ENCODE results near the gene ORAI2.
"Not testable (repeated sequence)": the region's sequence is repeated elsewhere in the genome, so short reads cannot be mapped to it uniquely, and the experiment has no call there.

ORAI2 gene

GRCh38 chr7:102473271-102473991 lies 40.1 kb downstream of the ORAI2 start:
- no peak overlapping the region for H3K4me3 ChIP-seq (replicated peaks; ENCODE audit: low read depth, low read length)
- DNase-seq (ENCODE audit: extremely low read depth, low read depth): no peak
- TF ChIP-seq CTCF (IDR thresholded peaks at IDR 0.05; ENCODE audit: low read depth, low read length, missing control alignments): no peak

GRCh38 chr7:102474116-102474515 lies 40.7 kb downstream of the ORAI2 start:
- H3K4me3 ChIP-seq (replicated peaks; ENCODE audit: low read depth, low read length); DNase-seq (ENCODE audit: extremely low read depth, low read depth): not testable (repeated sequence)

- not testable (repeated sequence) for DNase-seq (ENCODE audit: extremely low read depth, low read depth); H3K4me3 ChIP-seq (replicated peaks; ENCODE audit: low read depth, low read length)
These were observed 41.5 kb downstream of the ORAI2 start for GRCh38 chr7:102474736-102475435.

- peak within 1 kb of the TSS; percentile 38 for H3K4me3 ChIP-seq (replicated peaks; ENCODE audit: low read depth, low read length)
- peak; percentile 26 for DNase-seq (ENCODE audit: extremely low read depth, low read depth)
- TF ChIP-seq CTCF (IDR thresholded peaks at IDR 0.05; ENCODE audit: low read depth, low read length, missing control alignments): peak; percentile 20
These were observed 45.2 kb downstream of the ORAI2 start, which contains the start of gene POLR2J for GRCh38 chr7:102478314-102479208. TSS of gene POLR2J (minus strand) at chr7:102478922. CDS start at chr7:102478860, 62 bp downstream.

- DNase-seq (ENCODE audit: extremely low read depth, low read depth); H3K4me3 ChIP-seq (replicated peaks; ENCODE audit: low read depth, low read length): not testable (repeated sequence)
These were observed 45.8 kb downstream of the ORAI2 start for GRCh38 chr7:102479209-102479584.

- H3K4me3 ChIP-seq (replicated peaks; ENCODE audit: low read depth, low read length); DNase-seq (ENCODE audit: extremely low read depth, low read depth): not testable (repeated sequence)
- peak; percentile 7 for TF ChIP-seq CTCF (IDR thresholded peaks at IDR 0.05; ENCODE audit: low read depth, low read length, missing control alignments)
These were observed 46.7 kb downstream of the ORAI2 start for GRCh38 chr7:102479982-102480637.

- not testable (repeated sequence) for DNase-seq (ENCODE audit: extremely low read depth, low read depth); H3K4me3 ChIP-seq (replicated peaks; ENCODE audit: low read depth, low read length)
These were observed 48.6 kb downstream of the ORAI2 start for GRCh38 chr7:102481962-102482361.

- not testable (repeated sequence) for H3K4me3 ChIP-seq (replicated peaks; ENCODE audit: low read depth, low read length); DNase-seq (ENCODE audit: extremely low read depth, low read depth)
These were observed 50.9 kb downstream of the ORAI2 start for GRCh38 chr7:102484317-102484716.

- DNase-seq (ENCODE audit: extremely low read depth, low read depth); H3K4me3 ChIP-seq (replicated peaks; ENCODE audit: low read depth, low read length): not testable (repeated sequence)
These were observed 57.2 kb downstream of the ORAI2 start for GRCh38 chr7:102490529-102491075.

- DNase-seq (ENCODE audit: extremely low read depth, low read depth); H3K4me3 ChIP-seq (replicated peaks; ENCODE audit: low read depth, low read length): not testable (repeated sequence)
These were observed 60.0 kb downstream of the ORAI2 start for GRCh38 chr7:102493220-102493935.

GRCh38 chr7:102494026-102494425 lies 60.7 kb downstream of the ORAI2 start:
- DNase-seq (ENCODE audit: extremely low read depth, low read depth); H3K4me3 ChIP-seq (replicated peaks; ENCODE audit: low read depth, low read length): not testable (repeated sequence)

GRCh38 chr7:102494473-102495149 lies 61.2 kb downstream of the ORAI2 start:
- not testable (repeated sequence) for H3K4me3 ChIP-seq (replicated peaks; ENCODE audit: low read depth, low read length); DNase-seq (ENCODE audit: extremely low read depth, low read depth)
